ENCODE data around the gene COL6A6.

- TF ChIP-seq, protein P1, sequence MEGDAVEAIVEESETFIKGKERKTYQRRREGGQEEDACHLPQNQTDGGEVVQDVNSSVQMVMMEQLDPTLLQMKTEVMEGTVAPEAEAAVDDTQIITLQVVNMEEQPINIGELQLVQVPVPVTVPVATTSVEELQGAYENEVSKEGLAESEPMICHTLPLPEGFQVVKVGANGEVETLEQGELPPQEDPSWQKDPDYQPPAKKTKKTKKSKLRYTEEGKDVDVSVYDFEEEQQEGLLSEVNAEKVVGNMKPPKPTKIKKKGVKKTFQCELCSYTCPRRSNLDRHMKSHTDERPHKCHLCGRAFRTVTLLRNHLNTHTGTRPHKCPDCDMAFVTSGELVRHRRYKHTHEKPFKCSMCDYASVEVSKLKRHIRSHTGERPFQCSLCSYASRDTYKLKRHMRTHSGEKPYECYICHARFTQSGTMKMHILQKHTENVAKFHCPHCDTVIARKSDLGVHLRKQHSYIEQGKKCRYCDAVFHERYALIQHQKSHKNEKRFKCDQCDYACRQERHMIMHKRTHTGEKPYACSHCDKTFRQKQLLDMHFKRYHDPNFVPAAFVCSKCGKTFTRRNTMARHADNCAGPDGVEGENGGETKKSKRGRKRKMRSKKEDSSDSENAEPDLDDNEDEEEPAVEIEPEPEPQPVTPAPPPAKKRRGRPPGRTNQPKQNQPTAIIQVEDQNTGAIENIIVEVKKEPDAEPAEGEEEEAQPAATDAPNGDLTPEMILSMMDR (IDR thresholded peaks at IDR 0.05): no peak
- TF ChIP-seq POLR2A (IDR thresholded peaks at IDR 0.05): no peak
These were observed 5.4 kb downstream of the COL6A6 start for GRCh38 chr3:130522399-130522798.

Data from thyroid gland (tissue), 4 donors.